Measurements from ENCODE around the gene PNPLA6.
"Not testable (repeated sequence)": the region's sequence is repeated elsewhere in the genome, so short reads cannot be mapped to it uniquely, and the experiment has no call there.

- not testable (repeated sequence) for TF ChIP-seq POLR2AphosphoS5 (IDR thresholded peaks at IDR 0.05; ENCODE audit: low read depth, low read length); CTCF (IDR thresholded peaks at IDR 0.05)
Observed at GRCh38 chr19:7577422-7577821, 41.9 kb downstream of the PNPLA6 start.

All from Panc1 (cell line).